RWPE1 (cell line): ENCODE data around the gene MFRP.
"Not testable (repeated sequence)": the region's sequence is repeated elsewhere in the genome, so short reads cannot be mapped to it uniquely, and the experiment has no call there.

Experiments used
- CTCF ChIA-PET: fragments of 350-600 bp; sonication (Branson Sonifier 250); formaldehyde crosslinking; extraction: SDS; loops from one replicate; lab custom pipeline; 2021; lab: Yijun Ruan, JAX
- POLR2A ChIA-PET: fragments of 400-600 bp; formaldehyde crosslinking; extraction: SDS; loops from one replicate; lab custom pipeline; 2020; ENCODE audit warnings: antibody characterized with exemption; ENCODE audit not compliant: low non-redundant PET; lab: Yijun Ruan, JAX
- DNase-seq: peaks from one replicate; pipeline ENCODE4 v3.0.0; 2012; ENCODE audit warnings: low spot score
- H3K27ac ChIP-seq: fragments of 450-650 bp; 2 replicates; pipeline ENCODE4 v1.5.1; 2017
- TF ChIP-seq, protein P1 (sequence below): fragments of 450-650 bp; conservative IDR thresholded peaks from 2 replicates; pipeline ENCODE4 v1.5.1; 2017; ENCODE audit warnings: low read depth, mild to moderate bottlenecking

MFRP gene

DNA sequence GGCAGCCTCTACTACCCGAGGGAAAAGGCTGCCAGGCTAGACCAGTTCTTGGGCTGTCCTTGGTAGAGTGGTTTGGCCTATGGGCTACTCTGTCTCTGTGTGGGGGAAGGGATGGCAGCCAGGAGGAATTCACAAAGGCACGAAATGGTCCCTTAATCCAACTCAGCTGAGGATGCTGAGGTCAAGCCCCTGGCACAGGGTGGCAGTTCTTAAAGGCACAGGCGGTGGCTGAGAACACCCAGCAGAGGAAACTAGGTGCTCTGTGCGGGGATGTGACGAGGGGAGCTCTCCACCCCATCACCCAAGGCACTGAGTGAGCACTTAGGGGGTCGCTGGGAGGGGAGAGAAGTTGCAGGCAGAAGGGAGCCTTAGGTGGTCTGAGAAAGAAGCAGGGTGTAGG, at the start of gene MFRP:
MFRP (minus strand) TSS at position 101 of the 400 bp plus-strand sequence. CDS start 192 bp downstream, outside the sequence.
- CTCF ChIA-PET = interaction anchor here (5.5 kb wide), 1 partner anchor 10 kb away, joined by 26 read pairs; no protein-coding TSS in a partner anchor
- POLR2A ChIA-PET = no interaction called here
- TF ChIP-seq, protein P1, sequence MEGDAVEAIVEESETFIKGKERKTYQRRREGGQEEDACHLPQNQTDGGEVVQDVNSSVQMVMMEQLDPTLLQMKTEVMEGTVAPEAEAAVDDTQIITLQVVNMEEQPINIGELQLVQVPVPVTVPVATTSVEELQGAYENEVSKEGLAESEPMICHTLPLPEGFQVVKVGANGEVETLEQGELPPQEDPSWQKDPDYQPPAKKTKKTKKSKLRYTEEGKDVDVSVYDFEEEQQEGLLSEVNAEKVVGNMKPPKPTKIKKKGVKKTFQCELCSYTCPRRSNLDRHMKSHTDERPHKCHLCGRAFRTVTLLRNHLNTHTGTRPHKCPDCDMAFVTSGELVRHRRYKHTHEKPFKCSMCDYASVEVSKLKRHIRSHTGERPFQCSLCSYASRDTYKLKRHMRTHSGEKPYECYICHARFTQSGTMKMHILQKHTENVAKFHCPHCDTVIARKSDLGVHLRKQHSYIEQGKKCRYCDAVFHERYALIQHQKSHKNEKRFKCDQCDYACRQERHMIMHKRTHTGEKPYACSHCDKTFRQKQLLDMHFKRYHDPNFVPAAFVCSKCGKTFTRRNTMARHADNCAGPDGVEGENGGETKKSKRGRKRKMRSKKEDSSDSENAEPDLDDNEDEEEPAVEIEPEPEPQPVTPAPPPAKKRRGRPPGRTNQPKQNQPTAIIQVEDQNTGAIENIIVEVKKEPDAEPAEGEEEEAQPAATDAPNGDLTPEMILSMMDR = no peak
- H3K27ac ChIP-seq = no peak within 1 kb of the TSS
- DNase-seq = no peak

DNA sequence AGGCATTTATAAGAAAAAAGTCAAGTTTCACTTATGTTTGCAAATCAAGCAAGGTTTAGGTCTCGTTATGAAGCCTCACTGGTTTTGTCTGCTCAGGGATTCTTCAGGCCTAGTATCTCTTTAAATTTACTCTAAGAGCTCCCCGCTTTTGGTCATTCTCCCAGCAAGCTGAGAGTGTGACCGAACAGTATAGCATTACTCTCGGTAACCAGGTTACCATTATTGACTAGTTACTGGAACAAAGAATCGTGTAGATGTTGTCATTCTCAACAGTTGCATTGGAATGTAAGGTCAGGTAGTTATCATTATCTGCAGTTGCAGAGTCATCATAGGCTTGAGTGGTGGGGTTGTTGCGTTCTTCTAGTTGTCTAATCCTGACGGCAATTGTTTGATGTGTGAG, 44.8 kb upstream of the MFRP start:
- no peak for DNase-seq
- ChIA-PET CTCF (no interaction called here), POLR2A (no interaction called here)
- TF ChIP-seq, protein P1 = no peak
- H3K27ac ChIP-seq = no peak overlapping the region

- no peak for DNase-seq
- ChIA-PET CTCF (interaction anchor here (0.5 to 1.6 kb wide), 3 partner anchors 42 to 85 kb away, joined by 3 read pairs; no protein-coding TSS in a partner anchor), POLR2A (no interaction called here)
- H3K27ac ChIP-seq = no peak overlapping the region
- TF ChIP-seq, protein P1 = peak; percentile 25
These were observed 43.2 kb upstream of the MFRP start for GRCh38 chr11:119389611-119390254.

GRCh38 chr11:119388103-119388502, 41.6 kb upstream of the MFRP start:
- ChIA-PET CTCF (no interaction called here), POLR2A (no interaction called here)
- no peak overlapping the region for H3K27ac ChIP-seq
- TF ChIP-seq, protein P1 = no peak
- DNase-seq = no peak

DNA sequence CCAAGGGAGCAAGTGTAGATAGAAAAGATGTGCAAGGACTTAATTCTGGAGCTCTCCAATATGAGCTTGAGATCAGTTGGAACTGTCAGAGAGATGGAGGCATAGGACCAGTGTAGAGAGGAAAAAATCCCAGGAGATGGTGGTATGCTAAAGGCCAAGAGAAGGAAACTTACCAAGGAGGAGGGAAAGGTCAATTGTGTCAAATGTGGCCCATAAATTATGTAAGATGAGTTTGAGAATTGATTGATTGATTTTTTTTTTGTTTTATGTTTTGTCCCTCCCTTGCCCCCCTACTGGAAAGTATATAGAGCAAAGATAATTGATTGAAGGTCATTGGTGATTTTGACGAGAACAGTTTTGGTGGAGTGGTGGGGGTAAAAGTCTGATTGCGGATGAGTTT, 37.8 kb upstream of the MFRP start:
- CTCF ChIA-PET = interaction anchor here (0.7 to 1.3 kb wide), 4 partner anchors 15 to 86 kb away, joined by 4 to 5 read pairs (median 4); no protein-coding TSS in a partner anchor
- no peak overlapping the region for H3K27ac ChIP-seq
- no peak for DNase-seq
- TF ChIP-seq, protein P1 = no peak
- POLR2A ChIA-PET = no interaction called here

DNA sequence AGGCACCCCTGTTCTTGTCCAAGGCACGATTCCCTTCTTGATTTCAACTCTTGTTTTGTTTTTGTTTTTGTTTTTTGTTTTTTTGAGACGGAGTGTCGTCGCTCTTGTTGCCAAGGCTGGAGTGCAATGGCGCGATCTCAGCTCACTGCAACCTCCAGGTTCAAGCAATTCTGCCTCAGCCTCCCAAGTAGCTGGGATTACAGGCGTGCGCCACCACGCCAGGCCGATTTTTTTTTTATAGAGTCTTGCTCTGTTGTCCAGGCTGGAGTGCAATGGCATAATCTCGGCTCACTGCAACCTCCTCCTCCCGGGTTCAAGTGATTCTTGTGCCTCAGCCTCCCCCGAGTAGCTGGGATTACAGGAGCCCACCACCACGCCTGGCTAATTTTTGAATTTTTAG, 36.0 kb upstream of the MFRP start:
- POLR2A ChIA-PET = interaction anchor here (0.6 kb wide), 1 partner anchor 47 kb away, joined by 5 read pairs; no protein-coding TSS in a partner anchor
- not testable (repeated sequence) for DNase-seq, H3K27ac ChIP-seq
- CTCF ChIA-PET = interaction anchor here (0.6 to 3.9 kb wide), 4 partner anchors 21 to 735 kb away, joined by 3 to 21 read pairs (median 16); no protein-coding TSS in a partner anchor

GRCh38 chr11:119382101-119382500, 35.6 kb upstream of the MFRP start:
- no peak for DNase-seq
- TF ChIP-seq, protein P1 = no peak
- POLR2A ChIA-PET = interaction anchor here (0.6 kb wide), 1 partner anchor 47 kb away, joined by 5 read pairs; no protein-coding TSS in a partner anchor
- CTCF ChIA-PET = interaction anchor here (0.6 to 3.9 kb wide), 5 partner anchors 20 to 736 kb away, joined by 3 to 21 read pairs (median 14); no protein-coding TSS in a partner anchor
- H3K27ac ChIP-seq = no peak overlapping the region
